ENCODE results near the gene CDX4.

GRCh38 chrX:73478961-73479360 is 32.1 kb downstream of the CDX4 start:
- TF ChIP-seq CTCF (IDR thresholded peaks at IDR 0.05) (no peak), POLR2A (IDR thresholded peaks at IDR 0.05) (no peak)

Data from breast epithelium (tissue), 3 donors.